ENCODE measurements around the gene RALGPS2.
"Not testable (repeated sequence)": the region's sequence is repeated elsewhere in the genome, so short reads cannot be mapped to it uniquely, and the experiment has no call there.

The RALGPS2 gene

GRCh38 chr1:178751046-178751445, 26.0 kb downstream of the RALGPS2 start:
- H3K36me3 ChIP-seq (ENCODE audit: control insufficient read depth, insufficient read depth, low read length), result no peaks in the 10 kb centered on the region
- H3K27me3 ChIP-seq (ENCODE audit: control insufficient read depth, insufficient read depth, low read length), result no peaks in the 10 kb centered on the region
- peaks cover 2% of the 10 kb centered on the region for H3K4me1 ChIP-seq (ENCODE audit: control insufficient read depth, insufficient read depth, low read length)
- no peak overlapping the region for H3K27ac ChIP-seq (ENCODE audit: low read depth, low read length)
- H3K4me3 ChIP-seq (ENCODE audit: low read length), result no peak overlapping the region
- no peak overlapping the region for H3K9ac ChIP-seq (ENCODE audit: low read length)

GRCh38 chr1:178752891-178753290, 27.8 kb downstream of the RALGPS2 start:
- Histone ChIP-seq H3K9ac (ENCODE audit: low read length) (no peak overlapping the region), H3K4me1 (ENCODE audit: control insufficient read depth, insufficient read depth, low read length) (peaks cover 2% of the 10 kb centered on the region), H3K27me3 (ENCODE audit: control insufficient read depth, insufficient read depth, low read length) (no peaks in the 10 kb centered on the region), H3K4me3 (ENCODE audit: low read length) (no peak overlapping the region), H3K36me3 (ENCODE audit: control insufficient read depth, insufficient read depth, low read length) (no peaks in the 10 kb centered on the region), H3K27ac (ENCODE audit: low read depth, low read length) (no peak overlapping the region)

GRCh38 chr1:178754655-178755256, 29.7 kb downstream of the RALGPS2 start:
- not testable (repeated sequence) for H3K9ac ChIP-seq (ENCODE audit: low read length); H3K27me3 ChIP-seq (ENCODE audit: control insufficient read depth, insufficient read depth, low read length); H3K36me3 ChIP-seq (ENCODE audit: control insufficient read depth, insufficient read depth, low read length); H3K27ac ChIP-seq (ENCODE audit: low read depth, low read length); H3K4me1 ChIP-seq (ENCODE audit: control insufficient read depth, insufficient read depth, low read length); H3K4me3 ChIP-seq (ENCODE audit: low read length)

- H3K27me3 ChIP-seq (ENCODE audit: control insufficient read depth, insufficient read depth, low read length), result no peaks in the 10 kb centered on the region
- peaks cover 6% of the 10 kb centered on the region for H3K36me3 ChIP-seq (ENCODE audit: control insufficient read depth, insufficient read depth, low read length)
- no peak overlapping the region for H3K9ac ChIP-seq (ENCODE audit: low read length)
- H3K27ac ChIP-seq (ENCODE audit: low read depth, low read length), result no peak overlapping the region
- no peak overlapping the region for H3K4me3 ChIP-seq (ENCODE audit: low read length)
- H3K4me1 ChIP-seq (ENCODE audit: control insufficient read depth, insufficient read depth, low read length), result no peaks in the 10 kb centered on the region
Measured at GRCh38 chr1:178768423-178768822, 43.4 kb downstream of the RALGPS2 start.

GRCh38 chr1:178772952-178773351, 47.9 kb downstream of the RALGPS2 start:
- Histone ChIP-seq H3K4me1 (ENCODE audit: control insufficient read depth, insufficient read depth, low read length) (no peaks in the 10 kb centered on the region), H3K9ac (ENCODE audit: low read length) (no peak overlapping the region), H3K27ac (ENCODE audit: low read depth, low read length) (no peak overlapping the region), H3K4me3 (ENCODE audit: low read length) (no peak overlapping the region), H3K27me3 (ENCODE audit: control insufficient read depth, insufficient read depth, low read length) (no peaks in the 10 kb centered on the region), H3K36me3 (ENCODE audit: control insufficient read depth, insufficient read depth, low read length) (peaks cover 4% of the 10 kb centered on the region)

GRCh38 chr1:178774263-178774662, 49.2 kb downstream of the RALGPS2 start:
- Histone ChIP-seq H3K27ac (ENCODE audit: low read depth, low read length) (no peak overlapping the region), H3K9ac (ENCODE audit: low read length) (no peak overlapping the region), H3K4me3 (ENCODE audit: low read length) (no peak overlapping the region), H3K36me3 (ENCODE audit: control insufficient read depth, insufficient read depth, low read length) (peaks cover under 1% of the 10 kb centered on the region), H3K4me1 (ENCODE audit: control insufficient read depth, insufficient read depth, low read length) (no peaks in the 10 kb centered on the region), H3K27me3 (ENCODE audit: control insufficient read depth, insufficient read depth, low read length) (no peaks in the 10 kb centered on the region)

GRCh38 chr1:178776553-178776952, 51.5 kb downstream of the RALGPS2 start:
- Histone ChIP-seq H3K4me1 (ENCODE audit: control insufficient read depth, insufficient read depth, low read length) (no peaks in the 10 kb centered on the region), H3K9ac (ENCODE audit: low read length) (no peak overlapping the region), H3K4me3 (ENCODE audit: low read length) (no peak overlapping the region), H3K27me3 (ENCODE audit: control insufficient read depth, insufficient read depth, low read length) (no peaks in the 10 kb centered on the region), H3K36me3 (ENCODE audit: control insufficient read depth, insufficient read depth, low read length) (no peaks in the 10 kb centered on the region), H3K27ac (ENCODE audit: low read depth, low read length) (no peak overlapping the region)

- Histone ChIP-seq H3K4me3 (ENCODE audit: low read length) (no peak overlapping the region), H3K36me3 (ENCODE audit: control insufficient read depth, insufficient read depth, low read length) (no peaks in the 10 kb centered on the region), H3K27ac (ENCODE audit: low read depth, low read length) (no peak overlapping the region), H3K27me3 (ENCODE audit: control insufficient read depth, insufficient read depth, low read length) (no peaks in the 10 kb centered on the region), H3K9ac (ENCODE audit: low read length) (no peak overlapping the region), H3K4me1 (ENCODE audit: control insufficient read depth, insufficient read depth, low read length) (no peaks in the 10 kb centered on the region)
Measured at GRCh38 chr1:178781533-178782330, 56.7 kb downstream of the RALGPS2 start.

- Histone ChIP-seq H3K36me3 (ENCODE audit: control insufficient read depth, insufficient read depth, low read length) (no peaks in the 10 kb centered on the region), H3K4me1 (ENCODE audit: control insufficient read depth, insufficient read depth, low read length) (no peaks in the 10 kb centered on the region), H3K4me3 (ENCODE audit: low read length) (no peak overlapping the region), H3K27me3 (ENCODE audit: control insufficient read depth, insufficient read depth, low read length) (no peaks in the 10 kb centered on the region), H3K9ac (ENCODE audit: low read length) (no peak overlapping the region), H3K27ac (ENCODE audit: low read depth, low read length) (no peak overlapping the region)
Measured at GRCh38 chr1:178784131-178784536, 59.1 kb downstream of the RALGPS2 start.

GRCh38 chr1:178792394-178792793, 67.3 kb downstream of the RALGPS2 start:
- Histone ChIP-seq H3K36me3 (ENCODE audit: control insufficient read depth, insufficient read depth, low read length) (no peaks in the 10 kb centered on the region), H3K27ac (ENCODE audit: low read depth, low read length) (no peak overlapping the region)

GRCh38 chr1:178796013-178796412, 71.0 kb downstream of the RALGPS2 start:
- H3K4me3 ChIP-seq (ENCODE audit: low read length), result no peak overlapping the region
- H3K9ac ChIP-seq (ENCODE audit: low read length), result no peak overlapping the region
- no peaks in the 10 kb centered on the region for H3K4me1 ChIP-seq (ENCODE audit: control insufficient read depth, insufficient read depth, low read length)
- no peaks in the 10 kb centered on the region for H3K36me3 ChIP-seq (ENCODE audit: control insufficient read depth, insufficient read depth, low read length)
- H3K27ac ChIP-seq (ENCODE audit: low read depth, low read length), result no peak overlapping the region
- H3K27me3 ChIP-seq (ENCODE audit: control insufficient read depth, insufficient read depth, low read length), result no peaks in the 10 kb centered on the region

More at GRCh38 chr1:178792394-178792793, 67.3 kb downstream of the RALGPS2 start:
- no peak overlapping the region for H3K9ac ChIP-seq (ENCODE audit: low read length)
- no peak overlapping the region for H3K4me3 ChIP-seq (ENCODE audit: low read length)
- no peaks in the 10 kb centered on the region for H3K4me1 ChIP-seq (ENCODE audit: control insufficient read depth, insufficient read depth, low read length)
- no peaks in the 10 kb centered on the region for H3K27me3 ChIP-seq (ENCODE audit: control insufficient read depth, insufficient read depth, low read length)

GRCh38 chr1:178797590-178797989, 72.5 kb downstream of the RALGPS2 start:
- Histone ChIP-seq H3K9ac (ENCODE audit: low read length) (no peak overlapping the region), H3K27ac (ENCODE audit: low read depth, low read length) (no peak overlapping the region), H3K27me3 (ENCODE audit: control insufficient read depth, insufficient read depth, low read length) (no peaks in the 10 kb centered on the region), H3K4me1 (ENCODE audit: control insufficient read depth, insufficient read depth, low read length) (no peaks in the 10 kb centered on the region), H3K4me3 (ENCODE audit: low read length) (no peak overlapping the region), H3K36me3 (ENCODE audit: control insufficient read depth, insufficient read depth, low read length) (no peaks in the 10 kb centered on the region)
